Fibroblast of skin of left biceps (primary cell): ENCODE data around the gene CDC42EP4.

Experiments used
- DNase-seq, 2 experiments: peaks; one replicate each; pipeline ENCODE4 v3.0.0-alpha.2; 2013; ENCODE audit warnings: low read depth in 2 of 2

CDC42EP4 gene

DNA sequence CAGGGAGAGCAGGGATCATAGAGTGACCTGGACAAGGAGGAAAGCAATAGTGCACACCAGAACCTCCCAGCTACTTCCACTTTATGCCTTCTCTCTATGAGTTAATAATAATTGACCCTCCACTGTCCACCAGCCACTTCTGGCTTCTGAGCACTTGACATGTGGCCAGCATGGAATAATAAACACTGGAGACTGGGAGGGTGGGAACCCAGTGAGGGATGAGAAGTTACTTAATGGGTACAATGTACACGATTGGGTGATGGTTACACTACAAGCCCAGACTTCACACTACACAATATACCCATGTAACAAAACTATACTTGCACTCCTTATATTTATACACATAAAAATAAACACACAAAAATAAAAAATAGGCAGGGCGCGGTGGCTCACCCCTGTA is 11.4 kb downstream of the CDC42EP4 start:
- DNase-seq: no peak

DNA sequence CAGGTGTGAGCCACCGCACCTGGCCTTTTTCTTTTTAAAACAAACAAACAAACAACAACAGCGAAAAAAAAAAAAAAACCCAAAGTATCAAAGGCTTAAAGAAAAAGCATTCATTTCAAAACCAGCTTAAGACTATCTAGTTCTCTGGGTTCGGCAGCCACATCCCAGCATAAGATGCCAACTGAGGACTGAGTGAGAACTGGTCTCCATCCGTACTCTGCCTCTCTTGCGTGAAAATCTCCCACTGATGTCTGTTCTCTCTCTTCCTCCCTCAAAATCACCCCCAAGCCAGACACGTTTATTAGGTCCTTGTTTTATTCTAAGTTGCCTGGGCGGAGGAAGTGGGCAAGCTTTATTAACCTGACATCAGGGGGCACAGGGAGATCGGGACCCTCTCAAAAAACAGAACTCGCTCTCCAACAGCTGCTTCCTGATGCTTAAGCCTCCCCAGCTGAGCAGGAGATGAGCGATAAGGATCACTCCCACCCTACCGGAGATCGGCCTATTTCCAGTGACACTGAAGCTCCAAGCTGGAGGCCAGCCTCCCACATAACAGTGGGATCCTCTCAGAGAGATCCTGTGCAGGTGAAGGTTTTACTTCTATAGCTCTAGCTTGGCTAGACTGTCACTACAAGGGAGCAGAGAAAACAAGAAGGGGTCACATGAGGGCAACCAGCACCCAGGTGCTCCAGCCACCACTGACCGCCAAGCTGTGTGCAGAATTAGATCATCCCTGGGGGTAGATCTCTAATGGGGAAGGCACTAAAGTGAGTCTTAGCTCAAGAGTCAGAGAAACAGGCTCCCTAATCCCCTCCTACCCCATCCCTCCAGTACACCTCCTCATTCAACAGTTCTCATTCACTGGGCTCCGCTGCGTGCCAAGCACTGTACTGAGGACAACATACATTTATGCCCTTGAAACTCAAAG is 13.6 kb downstream of the CDC42EP4 start:
- no peak for DNase-seq

DNA sequence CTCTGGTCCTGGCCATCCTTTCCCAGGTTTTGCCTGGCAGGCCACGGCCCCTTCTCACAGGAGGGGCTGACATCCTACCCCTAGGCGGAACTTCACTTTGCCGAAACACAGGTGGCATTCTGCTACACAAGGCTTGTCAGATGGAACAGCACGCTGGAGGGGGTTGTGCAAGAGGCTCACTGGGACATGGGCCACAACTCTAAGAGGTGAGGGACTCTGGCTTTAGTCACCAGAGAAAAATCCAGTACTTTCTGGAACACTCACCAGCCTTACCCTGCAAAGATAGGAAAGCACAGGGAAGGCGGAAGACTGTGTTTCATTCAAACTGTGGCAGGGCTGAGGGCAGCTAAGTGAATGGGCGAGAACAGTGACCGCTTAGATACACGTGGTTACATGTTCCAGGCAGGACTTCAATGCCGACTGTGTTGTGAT is 18.3 kb downstream of the CDC42EP4 start:
- DNase-seq: no peak

DNA sequence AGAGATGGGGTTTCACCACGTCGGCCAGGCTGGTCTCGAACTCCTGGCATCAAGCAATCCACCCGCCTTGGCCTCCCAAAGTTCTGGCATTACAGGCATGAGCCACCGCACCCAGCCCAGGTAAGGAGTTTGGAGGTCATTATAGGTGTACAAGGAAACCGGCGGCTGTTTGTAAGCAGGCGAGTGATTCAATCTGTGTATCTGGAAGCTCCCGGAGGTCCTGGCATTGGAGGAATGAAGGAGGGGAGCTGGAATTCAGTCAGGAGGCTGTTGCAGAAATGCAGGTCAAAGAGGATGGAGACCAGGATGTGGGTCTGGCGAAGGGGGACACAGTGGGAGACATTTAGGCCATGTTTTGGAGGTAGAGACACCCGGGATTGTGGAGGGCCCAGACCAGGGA is 18.8 kb downstream of the CDC42EP4 start:
- no peak for DNase-seq

DNA sequence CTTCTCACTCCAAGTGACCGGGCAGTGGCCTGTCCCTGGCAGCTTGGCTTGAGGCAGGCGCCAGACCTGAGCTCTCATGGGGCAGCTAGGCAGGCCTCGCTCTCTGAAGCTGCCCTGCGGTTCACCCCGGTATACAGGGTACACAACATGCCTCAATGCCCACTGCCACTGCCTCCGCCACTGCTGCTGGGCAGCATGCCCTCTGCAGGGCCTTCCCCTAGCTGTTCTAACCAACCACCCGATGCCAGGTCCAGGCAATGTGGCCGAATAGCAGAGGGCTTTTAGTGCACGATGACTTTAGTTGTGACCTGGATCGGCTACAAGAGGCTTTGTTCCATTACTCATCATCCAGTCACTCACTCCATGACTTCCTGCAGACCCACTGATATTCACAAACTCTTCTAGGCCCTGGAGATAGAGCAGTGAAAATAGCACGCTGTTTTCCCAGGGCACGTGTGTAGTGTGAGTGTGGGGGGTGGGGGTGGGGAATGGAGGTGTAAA is 19.7 kb downstream of the CDC42EP4 start:
- no peak for DNase-seq

DNA sequence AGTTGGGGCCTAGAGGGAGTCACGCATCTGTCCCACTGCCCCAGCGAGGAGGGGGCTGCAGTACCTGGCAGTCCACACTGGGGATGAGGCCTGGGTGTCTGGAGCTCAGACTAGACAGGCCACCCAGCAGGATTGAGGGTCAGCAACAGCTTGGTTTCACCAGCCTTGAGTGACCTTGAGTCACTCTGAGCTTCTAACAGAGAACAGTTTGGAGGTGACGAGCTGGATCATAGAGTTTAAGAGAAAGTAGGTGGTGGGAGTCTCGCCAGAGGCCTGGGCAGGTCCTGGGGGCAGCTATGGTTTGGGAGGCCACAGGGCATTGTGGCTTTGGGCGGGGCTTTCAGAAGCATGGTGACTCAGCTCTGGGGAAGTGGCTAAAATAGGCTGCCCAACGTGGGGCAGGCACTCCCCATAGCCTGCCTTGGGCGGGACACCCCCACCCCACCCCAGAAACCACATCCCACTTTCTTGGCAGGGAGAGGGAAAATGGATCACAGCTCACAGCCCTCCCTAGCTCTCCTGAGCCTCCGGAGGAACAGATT is 20.5 kb downstream of the CDC42EP4 start:
- no peak for DNase-seq

DNA sequence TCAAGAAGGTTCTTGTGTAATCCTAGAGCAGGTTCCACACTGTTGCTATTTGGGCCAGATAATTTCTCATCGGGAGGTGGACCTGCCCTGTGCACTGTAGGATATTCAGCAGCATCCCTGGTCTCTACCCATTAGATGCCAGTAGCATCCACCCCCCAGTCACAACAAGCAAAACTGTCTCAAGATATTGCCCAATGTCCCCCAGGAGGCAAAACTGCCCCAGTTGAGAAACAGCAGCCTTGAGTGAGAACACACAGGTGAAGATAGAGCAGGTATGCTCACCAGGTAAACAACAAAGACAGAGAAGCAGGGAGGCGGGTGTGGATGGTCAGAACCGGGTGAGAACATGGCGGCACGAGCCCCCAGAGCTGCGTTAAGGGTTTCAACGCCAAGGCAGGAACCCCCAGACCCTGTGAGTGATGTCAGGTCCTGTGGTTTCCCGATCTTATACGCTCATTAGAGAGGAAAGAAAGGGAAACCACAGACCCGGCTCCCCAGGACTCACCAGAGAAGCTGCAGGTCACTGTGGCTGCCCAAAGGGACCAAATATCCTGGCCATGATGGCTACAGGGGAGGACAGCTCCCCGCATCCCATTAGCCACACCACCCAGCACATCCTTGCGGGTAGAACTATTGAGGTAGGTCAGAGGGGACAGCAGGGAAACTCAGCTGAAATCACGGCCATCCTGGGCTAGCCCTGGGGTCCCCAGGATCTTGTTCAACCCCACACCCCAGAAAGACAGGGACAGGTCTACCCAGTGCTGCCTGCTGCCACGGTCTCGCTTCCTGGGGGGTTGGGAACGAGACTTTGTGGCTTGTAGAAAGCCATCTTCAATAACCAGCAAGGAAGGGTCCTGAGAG is 21.2 kb downstream of the CDC42EP4 start:
- DNase-seq: no peak

DNA sequence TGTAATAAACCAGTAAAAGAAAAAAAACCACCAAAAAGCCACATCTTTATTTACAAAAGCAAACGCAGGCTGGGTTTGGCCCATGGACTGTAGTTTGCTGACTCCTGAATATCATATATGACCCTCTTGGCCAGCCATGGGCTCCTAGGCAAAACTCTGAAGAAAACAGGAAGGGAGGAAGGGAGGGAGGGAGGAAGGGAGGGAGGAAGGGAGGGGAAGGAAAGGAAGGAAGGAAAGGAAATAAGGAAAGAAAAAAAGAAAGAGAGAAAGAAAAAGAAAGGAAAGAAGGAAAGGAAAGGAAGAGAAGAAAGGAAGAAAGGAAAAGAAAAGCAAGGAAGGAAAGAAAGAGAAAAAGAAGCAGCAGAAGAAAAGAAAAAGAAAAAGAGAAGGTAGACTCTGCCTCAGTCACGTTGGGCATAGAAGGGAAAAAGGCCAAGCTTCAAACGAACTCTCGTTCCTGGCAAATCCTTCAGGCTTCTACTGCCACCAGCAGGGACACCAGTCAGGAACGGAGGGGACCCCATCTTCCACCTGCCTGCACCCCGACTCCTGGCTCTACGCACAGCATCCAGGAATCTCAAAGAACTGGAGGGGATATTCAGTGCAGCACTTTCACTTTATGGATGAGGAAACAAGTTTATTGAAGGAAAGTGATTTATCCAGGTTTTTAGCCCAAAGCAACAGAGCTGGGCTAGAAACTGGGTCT is 22.1 kb downstream of the CDC42EP4 start:
- DNase-seq: no peak

DNA sequence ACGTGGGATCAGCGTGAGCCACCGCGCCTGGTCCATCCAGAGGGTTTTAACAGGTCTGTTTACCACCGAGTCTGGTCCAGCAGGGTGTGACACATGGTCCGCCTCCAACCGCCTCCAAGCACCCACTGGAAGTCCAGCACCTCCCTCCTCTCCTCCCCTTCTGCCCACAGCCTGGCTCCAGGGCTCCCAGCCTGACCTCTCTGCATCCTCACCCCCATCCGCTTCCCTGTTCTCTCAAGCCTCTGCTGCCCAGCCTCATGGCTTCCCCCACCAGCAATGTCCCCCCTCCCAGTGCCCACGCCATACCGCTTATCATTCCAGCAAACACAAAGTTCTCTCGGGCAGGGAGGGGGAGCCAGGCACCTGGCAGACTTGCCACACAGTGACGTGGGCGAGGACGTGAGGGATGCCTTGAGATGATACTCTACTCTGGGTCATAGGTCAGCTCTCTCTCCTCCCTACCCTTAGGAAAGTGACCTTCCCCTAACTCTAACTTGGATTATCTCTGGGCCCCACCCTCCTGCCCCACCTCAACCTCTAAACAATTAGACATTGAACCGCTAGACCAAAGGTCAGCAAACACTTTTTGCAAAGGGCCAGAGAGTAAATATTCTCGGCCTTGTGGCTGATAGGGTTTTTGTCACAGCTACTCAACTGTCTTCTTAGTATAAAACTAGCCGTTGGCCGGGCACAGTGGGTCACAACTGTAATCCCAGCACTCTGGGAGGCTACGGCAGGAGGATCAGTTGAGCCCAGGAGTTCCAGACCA is 23.1 kb downstream of the CDC42EP4 start:
- no peak for DNase-seq

DNA sequence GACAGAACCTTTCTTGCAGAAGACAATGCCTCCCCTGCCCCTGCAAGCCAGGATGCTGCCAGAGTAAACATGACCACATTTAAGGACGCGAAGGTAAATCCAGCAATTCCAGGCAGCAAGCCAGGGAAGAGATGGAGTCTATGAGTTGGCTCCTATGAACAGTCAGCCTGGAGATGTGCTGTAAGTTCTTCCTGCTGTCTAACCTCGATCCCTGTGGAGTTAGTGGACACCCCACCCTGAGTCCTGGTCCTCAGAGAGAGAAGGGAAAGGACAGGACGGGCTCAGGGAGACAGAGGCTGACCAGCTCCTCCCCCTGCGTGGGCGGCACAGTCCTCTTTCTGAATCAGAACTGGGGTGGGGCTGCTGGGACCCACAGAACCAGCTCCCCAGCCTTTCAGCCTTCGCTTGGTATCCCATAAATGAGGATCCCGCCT is 24.9 kb downstream of the CDC42EP4 start:
- no peak for DNase-seq

DNA sequence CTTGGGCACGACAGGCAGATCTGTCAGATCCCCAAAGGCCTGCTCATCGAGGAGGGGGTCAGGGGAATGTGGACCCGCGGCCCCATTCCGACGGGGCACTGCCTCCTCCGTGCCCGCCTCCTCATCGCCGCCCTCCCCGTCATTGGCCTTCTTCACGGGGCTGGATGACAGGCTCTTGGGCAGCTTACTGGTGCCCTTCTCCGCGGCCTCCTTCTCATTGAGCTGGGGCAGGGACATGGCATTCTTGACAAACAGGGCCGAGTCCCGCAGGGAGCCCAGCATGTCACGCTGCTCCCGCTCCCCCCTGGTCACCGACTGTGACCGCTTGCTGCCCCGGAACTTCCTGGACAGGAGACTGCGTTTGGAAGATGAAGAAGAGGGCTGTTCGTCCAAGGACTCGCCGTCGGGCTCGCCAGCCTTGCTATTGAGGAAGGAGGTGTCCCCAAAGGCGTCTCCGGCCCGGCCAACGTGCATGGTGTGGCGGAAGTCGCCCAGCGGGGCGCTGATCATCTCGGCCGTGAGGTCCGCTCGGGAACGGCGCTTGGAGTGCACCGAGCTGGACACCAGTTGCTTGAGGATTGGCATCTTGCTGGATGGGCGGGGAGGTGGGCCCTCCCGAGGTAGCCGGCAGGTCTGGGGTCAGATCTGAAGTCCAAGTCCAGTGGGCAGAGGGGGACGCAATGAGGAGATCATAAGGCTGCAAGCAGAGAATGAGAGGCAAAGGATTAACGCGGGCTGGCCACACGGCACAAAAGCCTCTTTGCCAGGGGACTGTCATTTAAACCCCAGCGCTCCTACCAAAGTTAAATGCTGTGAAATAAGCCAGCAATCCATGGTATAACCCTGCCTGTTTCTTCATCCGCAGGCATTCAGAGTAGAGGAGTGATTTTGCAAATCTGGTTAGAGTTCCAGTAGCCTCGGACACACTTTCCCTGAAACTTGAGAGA is 25.6 kb downstream of the CDC42EP4 start:
- DNase-seq: no peak

DNA sequence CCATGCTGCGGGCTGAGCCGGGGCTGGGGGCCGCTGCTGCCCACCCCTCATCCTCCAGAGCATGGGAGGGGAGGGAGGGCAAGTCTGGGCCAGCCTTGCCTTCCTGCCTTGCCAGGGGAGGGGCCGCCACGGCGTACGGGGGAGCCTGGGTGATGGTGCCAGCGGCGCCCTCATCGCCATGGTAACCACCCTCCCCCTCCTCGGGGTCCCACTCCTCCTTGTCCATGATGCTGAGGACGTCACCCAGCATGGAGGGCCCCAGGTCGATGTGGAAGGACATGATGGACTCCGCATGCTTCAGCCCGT is 26.2 kb downstream of the CDC42EP4 start:
- DNase-seq: no peak

DNA sequence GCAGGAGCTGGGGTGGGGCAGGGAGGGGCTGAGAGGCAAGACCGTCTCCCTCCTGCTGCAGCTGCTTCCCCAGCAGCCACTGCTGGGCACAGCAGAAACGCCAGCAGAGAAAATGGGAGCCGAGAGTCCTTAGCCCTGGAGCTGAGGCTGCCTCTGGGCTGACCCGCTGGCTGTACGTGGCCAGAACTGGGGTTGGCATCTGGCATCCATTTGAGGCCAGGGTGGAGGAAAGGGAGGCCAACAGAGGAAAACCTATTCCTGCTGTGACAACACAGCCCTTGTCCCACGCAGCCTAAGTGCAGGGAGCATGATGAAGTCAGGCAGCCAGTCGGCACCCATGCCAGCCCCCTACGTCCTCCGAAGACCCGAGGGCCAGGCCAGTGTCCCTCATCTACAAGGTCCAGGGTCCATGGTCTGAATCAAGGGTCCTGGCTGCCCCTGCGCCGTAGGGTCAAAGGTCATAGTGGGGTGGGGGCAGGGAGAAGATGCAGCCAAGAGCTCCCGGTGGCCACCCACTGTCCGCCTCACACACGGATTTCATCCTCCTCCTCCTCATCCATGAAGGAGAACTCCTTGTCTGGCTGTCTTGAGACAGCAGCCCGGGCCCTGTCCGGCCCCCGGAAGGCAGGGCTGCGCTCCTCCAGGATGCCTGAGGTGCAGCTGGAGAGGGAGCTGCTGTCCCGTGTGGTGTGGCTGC is 26.7 kb downstream of the CDC42EP4 start:
- no peak for DNase-seq

DNA sequence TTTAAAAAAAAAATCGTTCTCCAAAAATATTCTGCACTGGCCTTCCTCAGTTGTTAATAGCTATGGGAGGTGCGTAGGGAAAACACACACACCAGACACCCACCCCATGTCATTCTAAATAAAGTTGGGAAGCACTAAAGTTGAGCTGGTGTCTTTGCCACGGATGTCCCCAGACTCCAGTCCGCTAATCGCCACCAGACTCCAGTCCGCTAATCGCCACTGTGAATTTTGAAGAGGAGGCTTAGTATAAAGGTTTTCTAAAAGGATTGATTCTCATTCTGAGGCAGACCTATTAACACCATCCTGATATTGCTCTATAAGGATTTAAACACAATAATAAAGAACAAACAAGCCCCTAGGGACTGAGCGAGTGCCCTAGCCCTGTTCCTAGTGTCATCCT is 27.4 kb downstream of the CDC42EP4 start:
- DNase-seq: no peak

DNA sequence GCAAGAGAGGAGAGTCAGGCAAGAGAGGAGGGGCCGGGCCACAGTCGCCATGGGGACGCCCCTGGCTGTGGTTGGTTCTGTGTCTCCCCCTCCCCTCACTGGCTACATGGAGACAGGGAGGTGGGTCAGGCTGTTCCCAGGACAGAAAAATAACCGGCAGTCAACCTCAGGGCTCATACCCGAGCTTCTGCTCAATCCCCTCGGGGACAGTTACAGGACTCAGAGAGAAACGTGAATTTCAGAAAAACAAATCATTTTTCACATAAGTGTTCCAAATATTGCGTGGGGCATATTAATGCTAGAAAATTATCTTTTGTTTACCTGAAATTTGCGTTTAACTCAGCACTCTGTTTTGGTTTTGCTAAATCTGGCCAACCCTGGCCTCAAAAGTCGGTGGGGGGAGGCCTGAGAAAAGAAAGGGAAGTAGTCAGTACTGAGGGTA is 27.9 kb downstream of the CDC42EP4 start:
- DNase-seq: no peak

DNA sequence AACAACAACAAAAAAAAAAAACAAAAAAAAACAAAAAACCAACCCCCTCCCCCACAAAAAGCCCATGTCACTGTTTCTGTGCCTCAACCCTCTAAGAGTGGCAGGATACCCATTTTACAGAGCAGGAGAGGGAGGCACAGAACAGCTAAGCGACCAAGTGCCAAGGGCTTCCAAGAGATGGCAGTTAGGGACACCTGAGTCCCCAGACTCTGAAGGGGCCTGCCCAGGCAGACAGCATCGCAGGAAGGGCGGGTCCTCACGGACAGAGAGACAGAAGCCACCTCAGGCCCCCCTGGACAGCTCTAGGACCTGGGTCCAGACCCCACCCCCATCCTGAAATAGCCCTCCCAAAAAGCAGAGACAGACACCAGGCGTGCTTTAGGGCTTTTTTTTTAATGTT is 28.6 kb downstream of the CDC42EP4 start:
- no peak for DNase-seq

DNA sequence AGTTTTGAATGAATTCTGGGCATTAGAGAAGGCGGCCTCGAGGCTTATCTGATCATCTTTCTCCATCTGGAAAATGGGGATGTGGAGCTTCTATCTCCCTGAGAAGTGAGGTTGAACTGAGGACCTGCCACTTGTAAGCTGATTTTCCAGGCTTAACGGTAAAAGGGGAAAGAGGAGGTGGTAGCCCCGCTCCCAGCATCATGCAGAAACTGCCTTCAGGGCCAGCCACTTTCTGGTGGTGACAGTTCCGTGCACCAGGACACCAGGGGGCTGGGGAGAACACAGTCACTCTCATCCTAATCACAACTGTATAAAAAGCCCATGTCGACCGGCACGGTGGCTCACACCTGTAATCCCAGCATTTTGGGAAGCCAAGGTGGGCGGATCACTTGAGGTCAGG is 29.2 kb downstream of the CDC42EP4 start:
- DNase-seq: no peak

DNA sequence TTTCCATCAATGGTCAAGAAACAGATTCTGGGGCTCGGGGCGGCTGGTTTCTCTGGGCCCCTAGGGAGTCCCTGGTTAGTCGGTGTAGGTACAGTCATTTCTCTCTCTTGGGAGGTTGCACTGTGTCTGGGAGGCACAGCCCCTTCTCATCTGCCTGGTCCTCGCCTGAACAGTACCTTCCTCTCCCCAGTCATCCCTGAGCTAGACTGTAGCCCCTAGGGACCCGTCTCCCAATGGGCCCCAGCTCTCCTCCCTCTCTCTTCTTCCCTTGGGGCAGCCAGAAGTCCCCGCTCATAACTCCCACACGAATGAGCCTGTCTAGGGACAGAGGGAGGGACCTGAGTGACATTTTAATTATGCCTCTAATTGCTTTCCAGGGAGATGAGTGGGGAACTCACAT is 29.9 kb downstream of the CDC42EP4 start:
- no peak for DNase-seq

DNA sequence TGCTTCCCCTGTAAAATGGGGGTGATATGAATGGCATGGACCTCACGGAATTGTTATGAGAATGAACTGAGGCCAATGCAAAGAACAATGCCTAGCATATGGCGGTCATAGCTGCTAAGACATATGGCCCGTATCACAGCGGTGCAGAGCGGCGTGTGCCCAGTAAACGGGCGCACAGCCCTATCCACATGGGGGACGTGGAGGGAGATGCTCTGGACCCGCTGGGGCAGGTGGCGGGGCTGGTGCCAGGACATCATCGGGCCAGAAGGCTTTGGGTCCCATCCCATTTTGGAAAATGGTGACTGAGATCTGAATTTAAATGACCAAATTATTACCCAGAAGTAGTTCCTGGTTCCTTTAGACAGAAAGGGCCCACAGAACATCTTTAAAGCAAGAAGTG is 31.6 kb downstream of the CDC42EP4 start:
- no peak for DNase-seq
